WTC11 (cell line): ENCODE data around the gene DUSP6.

Experiments
- ATF3 ChIP-seq: sonication (generic); formaldehyde crosslinking; conservative IDR thresholded peaks from 2 replicates; pipeline ENCODE4 v1.8.1; 2022; ENCODE audit warnings: mild to moderate bottlenecking, missing genetic modification reagents
- NFE2L1 ChIP-seq: sonication (generic); formaldehyde crosslinking; IDR thresholded peaks from 2 replicates; pipeline ENCODE4 v1.8.1; 2023; ENCODE audit warnings: missing genetic modification reagents
- TF ChIP-seq, protein P1 (sequence below): sonication (generic); formaldehyde crosslinking; IDR thresholded peaks from 2 replicates; pipeline ENCODE4 v1.8.1; 2022; ENCODE audit warnings: low read depth, mild to moderate bottlenecking, moderate library complexity, missing genetic modification reagents, borderline replicate concordance

- no peak for TF ChIP-seq ATF3 (CRISPR knock-in tag)
- no peak for TF ChIP-seq NFE2L1 (CRISPR knock-in tag)
- TF ChIP-seq, protein P1, sequence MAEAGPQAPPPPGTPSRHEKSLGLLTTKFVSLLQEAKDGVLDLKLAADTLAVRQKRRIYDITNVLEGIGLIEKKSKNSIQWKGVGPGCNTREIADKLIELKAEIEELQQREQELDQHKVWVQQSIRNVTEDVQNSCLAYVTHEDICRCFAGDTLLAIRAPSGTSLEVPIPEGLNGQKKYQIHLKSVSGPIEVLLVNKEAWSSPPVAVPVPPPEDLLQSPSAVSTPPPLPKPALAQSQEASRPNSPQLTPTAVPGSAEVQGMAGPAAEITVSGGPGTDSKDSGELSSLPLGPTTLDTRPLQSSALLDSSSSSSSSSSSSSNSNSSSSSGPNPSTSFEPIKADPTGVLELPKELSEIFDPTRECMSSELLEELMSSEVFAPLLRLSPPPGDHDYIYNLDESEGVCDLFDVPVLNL = no peak
Observed at GRCh38 chr12:89395712-89396111, 43.4 kb upstream of the DUSP6 start.
